Upper lobe of left lung (tissue), 6 donors: ENCODE measurements around the gene USP15. TPM values are rescaled to one million over a fixed set of nuclear protein-coding genes. Genes with fewer than 3 reads are reported as not detected.

Experiments
- ATAC-seq, 2 donors: fragments of 200-7000 bp; cut with Tn5 transposase; one replicate each; pipeline ENCODE4 v1.9.1; 2022; ENCODE audit warnings: mild to moderate bottlenecking in 2 of 2, moderate library complexity in 2 of 2; ENCODE audit not compliant: low FRiP score in 2 of 2
- DNase-seq, 2 donors: peaks; one replicate each; pipeline ENCODE4 v3.0.0-alpha.2; 2019 to 2020
- H3K27ac ChIP-seq, 4 donors: fragments of 200-600 bp; sonication (generic); one replicate each; pipeline ENCODE4 v1.5.1; 2016 to 2019
- H3K27me3 ChIP-seq, 4 donors: fragments of 200-600 bp; sonication (generic); one replicate each; pipeline ENCODE4 v1.5.1; 2017 to 2019
- H3K36me3 ChIP-seq, 4 donors: fragments of 200-600 bp; sonication (generic); one replicate each; pipeline ENCODE4 v1.5.1; 2016 to 2019
- H3K4me1 ChIP-seq, 4 donors: fragments of 200-600 bp; sonication (generic); one replicate each; pipeline ENCODE4 v1.5.1; 2018 to 2019
- H3K4me3 ChIP-seq, 4 donors: fragments of 200-600 bp; sonication (generic); one replicate each; pipeline ENCODE4 v1.5.1; 2017 to 2019; ENCODE audit warnings: mild to moderate bottlenecking in 2 of 4, moderate library complexity in 1 of 4
- H3K9me3 ChIP-seq, 4 donors: fragments of 200-600 bp; sonication (generic); one replicate each; pipeline ENCODE4 v1.5.1; 2018 to 2019
- CTCF ChIP-seq, 6 experiments: fragments of 450-650 bp in 4 of 6; fragments of 200-600 bp in 2 of 6; sonication (generic) in 2 of 6; IDR thresholded peaks; one replicate each; pipeline ENCODE4 v1.5.1; 2016 to 2019; ENCODE audit warnings: antibody characterized with exemption in 6 of 6
- EP300 ChIP-seq, 4 donors: sonication (generic); formaldehyde crosslinking; IDR thresholded peaks; one replicate each; pipeline ENCODE4 v1.5.1; 2017; ENCODE audit warnings: antibody characterized with exemption in 4 of 4, control low read depth in 2 of 4
- POLR2A ChIP-seq, 4 donors: fragments of 450-650 bp; IDR thresholded peaks; one replicate each; pipeline ENCODE4 v1.5.1; 2016 to 2017; ENCODE audit warnings: antibody characterized with exemption in 4 of 4, mild to moderate bottlenecking in 2 of 4
- POLR2AphosphoS5 ChIP-seq, 2 donors: sonication (generic); formaldehyde crosslinking; IDR thresholded peaks; one replicate each; pipeline ENCODE4 v1.5.1; 2017; ENCODE audit warnings: antibody characterized with exemption in 2 of 2
- WGBS, 2 donors: methylation state at CpG; one replicate each; pipeline ENCODE4 v1.1.5; 2017 to 2018; 5-methylcytosine and 5-hydroxymethylcytosine counted together
- total RNA-seq, 6 donors: library from RNA; depleted of rRNA in 4 of 6; stranded (reverse); fragments of >200 nt in 4 of 6; gene quantifications; one replicate each; pipeline versions ENCODE4 v1.1.0 to v1.2.1, GENCODE V29; 2016 to 2021
- donor health status: DM: no; HTN: no; CAD: no; lungs with moderate emphysema.
- donor health status: DM: no; HTN: yes; CAD: no; lungs with severe emphysema.

The USP15 gene
- total RNA-seq, 6 donors from 2014 or later, result 66.5 to 239 (median 81.2) TPM

- ATAC-seq, result no peak
These were observed 45.6 kb downstream of the USP15 start for GRCh38 chr12:62305778-62306177.

GRCh38 chr12:62306569-62307530 lies 46.6 kb downstream of the USP15 start:
- DNase-seq, result no peak
- ATAC-seq, result no peak
- no peaks in the 10 kb centered on the region for H3K27me3 ChIP-seq
- H3K27ac ChIP-seq, result no peak overlapping the region
- no peak for TF ChIP-seq EP300 (IDR thresholded peaks at IDR 0.05)
- TF ChIP-seq CTCF (IDR thresholded peaks at IDR 0.05), result no peak
- no peak for TF ChIP-seq POLR2AphosphoS5 (IDR thresholded peaks at IDR 0.05)
- TF ChIP-seq POLR2A (IDR thresholded peaks at IDR 0.05), result no peak
- H3K4me1 ChIP-seq, result no peaks in the 10 kb centered on the region
- 95% methylated on average over 7 of the region's 7 CpGs for WGBS, 2 donors
- peaks cover 0 to 4% (median 2%) of the 10 kb centered on the region in 4 donors for H3K9me3 ChIP-seq
- H3K4me3 ChIP-seq, result no peak overlapping the region
- H3K36me3 ChIP-seq, result peaks cover 9 to 48% (median 28%) of the 10 kb centered on the region in 4 donors

More at GRCh38 chr12:62305778-62306177, 45.6 kb downstream of the USP15 start:
- no peak for TF ChIP-seq POLR2AphosphoS5 (IDR thresholded peaks at IDR 0.05)
- no peak for TF ChIP-seq EP300 (IDR thresholded peaks at IDR 0.05)
- no peak for TF ChIP-seq CTCF (IDR thresholded peaks at IDR 0.05)
- no peak for TF ChIP-seq POLR2A (IDR thresholded peaks at IDR 0.05)
- no peak overlapping the region for H3K27ac ChIP-seq
- WGBS, 2 donors, result 96 to 98% methylated on average over 8 of the region's 8 CpGs
- no peaks in the 10 kb centered on the region for H3K4me1 ChIP-seq
- no peak for DNase-seq
- peaks cover 0 to 4% (median 2%) of the 10 kb centered on the region in 4 donors for H3K9me3 ChIP-seq
- H3K4me3 ChIP-seq, result no peak overlapping the region
- no peaks in the 10 kb centered on the region for H3K27me3 ChIP-seq
- H3K36me3 ChIP-seq, result peaks cover 9 to 48% (median 28%) of the 10 kb centered on the region in 4 donors

GRCh38 chr12:62308201-62308600 lies 48.0 kb downstream of the USP15 start:
- no peak overlapping the region for H3K4me3 ChIP-seq
- TF ChIP-seq POLR2A (IDR thresholded peaks at IDR 0.05) (no peak), CTCF (IDR thresholded peaks at IDR 0.05) (no peak), EP300 (IDR thresholded peaks at IDR 0.05) (no peak), POLR2AphosphoS5 (IDR thresholded peaks at IDR 0.05) (no peak)
- DNase-seq, result no peak
- no peaks in the 10 kb centered on the region for H3K27me3 ChIP-seq
- peaks cover 9 to 42% (median 26%) of the 10 kb centered on the region in 4 donors for H3K36me3 ChIP-seq
- H3K27ac ChIP-seq, result no peak overlapping the region
- H3K9me3 ChIP-seq, result peaks cover 0 to 4% (median 2%) of the 10 kb centered on the region in 4 donors
- 97 to 98% methylated on average over 3 of the region's 3 CpGs for WGBS, 2 donors
- no peak for ATAC-seq
- no peaks in the 10 kb centered on the region for H3K4me1 ChIP-seq

- no peaks in the 10 kb centered on the region for H3K9me3 ChIP-seq
- H3K27me3 ChIP-seq, result no peaks in the 10 kb centered on the region
- 62 to 93% methylated on average over 2 of the region's 2 CpGs for WGBS, 2 donors
- H3K36me3 ChIP-seq, result peaks cover 0 to 8% (median 0%) of the 10 kb centered on the region in 4 donors
- no peak overlapping the region for H3K4me3 ChIP-seq
- TF ChIP-seq POLR2AphosphoS5 (IDR thresholded peaks at IDR 0.05) (no peak), EP300 (IDR thresholded peaks at IDR 0.05) (no peak)
- DNase-seq (no peak), ATAC-seq (no peak)
- H3K27ac ChIP-seq, result no peak overlapping the region
- peaks cover 0 to 4% (median 0%) of the 10 kb centered on the region in 4 donors for H3K4me1 ChIP-seq
These were observed 53.6 kb downstream of the USP15 start for GRCh38 chr12:62313727-62314380.

- no peak for ATAC-seq
- no peak overlapping the region for H3K27ac ChIP-seq
- H3K27me3 ChIP-seq, result no peaks in the 10 kb centered on the region
- TF ChIP-seq POLR2A (IDR thresholded peaks at IDR 0.05) (no peak), CTCF (IDR thresholded peaks at IDR 0.05) (no peak), EP300 (IDR thresholded peaks at IDR 0.05) (no peak), POLR2AphosphoS5 (IDR thresholded peaks at IDR 0.05) (no peak)
- H3K4me3 ChIP-seq, result no peak overlapping the region
- peaks cover 6 to 19% (median 6%) of the 10 kb centered on the region in 4 donors for H3K36me3 ChIP-seq
- H3K9me3 ChIP-seq, result no peaks in the 10 kb centered on the region
- peaks cover 0 to 8% (median 2%) of the 10 kb centered on the region in 4 donors for H3K4me1 ChIP-seq
- DNase-seq, result no peak
These were observed 56.8 kb downstream of the USP15 start for GRCh38 chr12:62317017-62317416.
